ENCODE measurements around the gene IKZF3. TPM values are rescaled to one million over a fixed set of nuclear protein-coding genes. Genes with fewer than 3 reads are reported as not detected.

Gene IKZF3
- total RNA-seq, 1 experiment from 2014 or later, result 0.22 TPM

- H3K4me3 Mint-ChIP-seq, result no peak overlapping the region
These were observed 40.6 kb downstream of the IKZF3 start for GRCh38 chr17:39823407-39824054.

More at GRCh38 chr17:39823407-39824054, 40.6 kb downstream of the IKZF3 start:
- Mint-ChIP-seq H3K4me1 (peaks cover 8 to 11% of the 10 kb centered on the region in 2 experiments), H3K9me3 (peaks cover 35 to 36% of the 10 kb centered on the region in 2 experiments), H3K27ac (no peak overlapping the region), H3K27me3 (ENCODE audit: low read depth) (peaks cover 5% of the 10 kb centered on the region), H3K36me3 (ENCODE audit: insufficient read depth in 1 of 3, low read depth in 3 of 3) (peaks cover 8 to 19% (median 18%) of the 10 kb centered on the region in 3 experiments)
- H2BK15ac ChIP-seq (ENCODE audit: low read depth, low read length), result no peak overlapping the region
- no peak for DNase-seq
- no peak overlapping the region for H3K9ac ChIP-seq (ENCODE audit: extremely low read depth, insufficient read length, low read length)
- H3K14ac ChIP-seq (ENCODE audit: insufficient read depth, low read length), result no peak overlapping the region
- no peak overlapping the region for H2BK20ac ChIP-seq (ENCODE audit: low read depth, low read length, poor library complexity, severe bottlenecking)
- H2BK5ac ChIP-seq (ENCODE audit: insufficient read length, low read length), result no peak overlapping the region
- no peak overlapping the region for H2AK5ac ChIP-seq (ENCODE audit: insufficient read length, low read length)
- no peaks in the 10 kb centered on the region for H3K79me2 ChIP-seq (ENCODE audit: insufficient read depth, low read length)
- H3K23me2 ChIP-seq (ENCODE audit: insufficient read length, low read depth, low read length, poor library complexity, severe bottlenecking), result no peaks in the 10 kb centered on the region
- H3K79me1 ChIP-seq (ENCODE audit: insufficient read depth, low read depth, low read length, poor library complexity, severe bottlenecking), result no peaks in the 10 kb centered on the region
- H2BK120ac ChIP-seq (ENCODE audit: low read depth, low read length, poor library complexity, severe bottlenecking), result no peak overlapping the region
- H3K23ac ChIP-seq (ENCODE audit: insufficient read length, low read depth, low read length), result no peak overlapping the region
- H4K5ac ChIP-seq (ENCODE audit: insufficient read length, low read depth, low read length), result no peak overlapping the region
- WGBS (ENCODE audit: extremely low coverage, insufficient read length, low lambda C conversion rate), result no CpG with 5 or more reads among the region's 5 CpGs
- no peak overlapping the region for H3K56ac ChIP-seq (ENCODE audit: insufficient read length, low read depth, low read length)
- H3K9me3 ChIP-seq (ENCODE audit: control insufficient read depth, low read depth, low read length), result peaks cover 7% of the 10 kb centered on the region
- H4K91ac ChIP-seq (ENCODE audit: insufficient read length, low read depth, low read length), result no peak overlapping the region
- H3K4me2 ChIP-seq (ENCODE audit: insufficient read depth, insufficient read length, low read length), result no peak overlapping the region
- peaks cover 4% of the 10 kb centered on the region; the same call in 1 of the 2 replicates for H3K4me1 ChIP-seq (ENCODE audit: insufficient read depth, low read length)
- H3K18ac ChIP-seq (ENCODE audit: insufficient read length, low read depth, low read length), result no peak overlapping the region
- H3K27ac ChIP-seq (ENCODE audit: insufficient read length, low read depth, low read length), result no peak overlapping the region
- H3K4ac ChIP-seq (ENCODE audit: low read depth, low read length), result no peak overlapping the region
- no peak overlapping the region for H4K8ac ChIP-seq (replicated peaks; ENCODE audit: insufficient read length, low read depth, low read length)
- TF ChIP-seq CTCF (conservative IDR thresholded peaks at IDR 0.05), result no peak
- no peak overlapping the region for H2AFZ ChIP-seq (ENCODE audit: low read length)
- H3K27me3 ChIP-seq (ENCODE audit: insufficient read depth, low read length), result no peaks in the 10 kb centered on the region
- no peak overlapping the region for H3T11ph ChIP-seq (ENCODE audit: low read length)
- no peak overlapping the region for H2BK12ac ChIP-seq (ENCODE audit: insufficient read length, low read depth, low read length)
- H4K20me1 ChIP-seq (ENCODE audit: control insufficient read depth, insufficient read depth, insufficient read length), result no peaks in the 10 kb centered on the region

Data from H9 (cell line).